Calu3 (cell line): ENCODE results near the gene NEUROD4. TPM values are rescaled to one million over a fixed set of nuclear protein-coding genes. Genes with fewer than 3 reads are reported as not detected.
A peak's percentile ranks its signal among the peaks of the same experiment; 100 is the strongest.

Experiments used
- Bru-seq: library from RNA; stranded (reverse); fragments of 400-500 nt; gene quantifications from one replicate; lab custom pipeline; 2021; lab: Mats Ljungman, UMichigan
- BruChase-seq, 2 experiments: library from RNA; stranded (reverse); fragments of 400-500 nt; gene quantifications; one replicate each; lab custom pipeline; 2021; lab: Mats Ljungman, UMichigan
- BruUV-seq: library from RNA; stranded (reverse); fragments of 400-500 nt; replicated peaks from 2 replicates; lab custom pipeline; 2021; lab: Mats Ljungman, UMichigan
- CTCF ChIA-PET: fragments of 300-600 bp; sonication (Branson Sonifier 250); formaldehyde crosslinking; loops from one replicate; lab custom pipeline; 2022; ENCODE audit warnings: antibody characterized with exemption; lab: Charles Lee
- DNase-seq: peaks from one replicate; pipeline ENCODE4 v3.0.0; 2022
- H3K27ac Mint-ChIP-seq: one replicate; pipeline ENCODE4 v1.8.0; 2022; ENCODE audit warnings: mixed read lengths; ENCODE audit not compliant: unreplicated experiment
- H3K27me3 Mint-ChIP-seq: one replicate; pipeline ENCODE4 v1.8.0; 2022; ENCODE audit warnings: mixed read lengths; ENCODE audit not compliant: unreplicated experiment
- H3K36me3 Mint-ChIP-seq: one replicate; pipeline ENCODE4 v1.8.0; 2022; ENCODE audit warnings: mild to moderate bottlenecking, moderate library complexity, mixed read lengths; ENCODE audit not compliant: insufficient read depth, unreplicated experiment
- H3K4me1 Mint-ChIP-seq: one replicate; pipeline ENCODE4 v1.8.0; 2022; ENCODE audit warnings: mild to moderate bottlenecking, low read depth, mixed read lengths; ENCODE audit not compliant: unreplicated experiment
- H3K4me3 Mint-ChIP-seq: one replicate; pipeline ENCODE4 v1.8.0; 2022; ENCODE audit warnings: mild to moderate bottlenecking, low read depth, moderate library complexity, mixed read lengths; ENCODE audit not compliant: unreplicated experiment
- H3K9me3 Mint-ChIP-seq: one replicate; pipeline ENCODE4 v1.8.0; 2022; ENCODE audit warnings: low read depth, mixed read lengths; ENCODE audit not compliant: unreplicated experiment
- CTCF ChIP-seq: fragments of 200-600 bp; IDR thresholded peaks from one replicate; pipeline ENCODE4 v1.8.0; 2022; ENCODE audit warnings: antibody characterized with exemption; ENCODE audit not compliant: unreplicated experiment
- intact Hi-C: fragments of 100-400 bp; cut with micrococcal nuclease; formaldehyde crosslinking; loops from one replicate; pipeline ENCODE4 v1.10.0; 2022; ENCODE audit not compliant: unreplicated experiment
- long read RNA-seq: library from polyadenylated mRNA; stranded (forward); transcript quantifications from one replicate; pipeline ENCODE4 v2.0.0, GENCODE V29; 2022
- total RNA-seq: library from RNA; stranded (reverse); gene quantifications from 2 replicates; pipeline ENCODE4 v1.2.3, GENCODE V29; 2022

Gene NEUROD4, protein sequence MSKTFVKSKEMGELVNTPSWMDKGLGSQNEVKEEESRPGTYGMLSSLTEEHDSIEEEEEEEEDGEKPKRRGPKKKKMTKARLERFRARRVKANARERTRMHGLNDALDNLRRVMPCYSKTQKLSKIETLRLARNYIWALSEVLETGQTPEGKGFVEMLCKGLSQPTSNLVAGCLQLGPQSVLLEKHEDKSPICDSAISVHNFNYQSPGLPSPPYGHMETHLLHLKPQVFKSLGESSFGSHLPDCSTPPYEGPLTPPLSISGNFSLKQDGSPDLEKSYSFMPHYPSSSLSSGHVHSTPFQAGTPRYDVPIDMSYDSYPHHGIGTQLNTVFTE
- total RNA-seq (not detected in 2 replicates), Bru-seq, nascent RNA (not detected), BruChase-seq, experiment 1, labeled RNA remaining after a 6-hour chase (not detected), BruChase-seq, experiment 2, labeled RNA remaining after a 2-hour chase (not detected)
- long read RNA-seq: 0 reads

DNA sequence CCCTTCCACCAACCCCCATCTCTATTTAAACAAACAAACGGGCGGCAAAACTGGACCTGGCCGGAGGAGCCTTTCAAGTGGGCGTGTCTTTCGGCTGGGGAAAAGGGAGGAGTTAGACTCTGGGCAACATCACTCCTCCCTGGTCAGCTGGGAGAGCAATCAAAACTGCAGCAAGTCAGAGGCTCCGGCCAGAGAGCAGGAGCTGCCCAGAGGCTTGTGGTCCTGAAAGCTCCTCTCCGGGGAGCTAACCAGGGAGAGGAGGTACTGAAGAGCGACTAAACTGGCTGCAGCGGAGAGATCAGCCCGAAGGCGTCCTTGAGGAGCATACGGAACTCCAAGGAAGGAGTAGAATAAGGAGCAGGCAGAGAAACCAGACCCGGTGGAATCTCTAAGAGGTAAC, at the start of gene NEUROD4:
Gene NEUROD4, plus strand, starts transcription at position 191 of the 400 bp plus-strand sequence. CDS start 6,466 bp downstream, outside the sequence.
- no TSS peak for BruUV-seq
- intact Hi-C loops: no loop called here
- no peak for TF ChIP-seq CTCF
- no peaks in the 10 kb centered on the region for H3K9me3 Mint-ChIP-seq
- peak; percentile 41 for DNase-seq
- H3K36me3 Mint-ChIP-seq: no peaks in the 10 kb centered on the region
- no peak within 1 kb of the TSS for H3K4me3 Mint-ChIP-seq
- CTCF ChIA-PET: interaction anchor here (0.6 kb wide), 1 partner anchor 35 kb away, joined by 3 read pairs; no protein-coding TSS in a partner anchor
- peaks cover 73% of the 10 kb centered on the region for H3K27me3 Mint-ChIP-seq
- H3K27ac Mint-ChIP-seq: no peak within 1 kb of the TSS
- peaks cover 10% of the 10 kb centered on the region for H3K4me1 Mint-ChIP-seq

DNA sequence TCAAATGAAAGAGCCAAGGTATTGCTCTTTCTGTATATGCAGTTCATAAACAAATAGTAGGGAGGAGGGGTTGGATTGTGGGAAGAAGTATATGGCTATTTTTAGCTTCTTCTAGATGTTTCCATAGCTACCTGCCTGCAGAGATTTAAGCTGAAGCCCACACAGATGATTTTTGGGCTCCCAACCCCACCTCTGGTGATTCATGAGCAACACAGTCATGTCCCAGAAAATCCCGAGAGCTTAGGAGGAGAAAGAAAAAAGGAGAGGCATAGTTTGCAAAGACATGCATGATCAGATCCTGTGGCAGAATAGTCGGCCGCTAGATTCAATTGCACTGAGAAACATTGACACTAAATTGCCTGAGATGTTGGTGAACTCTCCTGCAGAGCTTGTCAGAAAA, 49.0 kb upstream of the NEUROD4 start:
- no peak overlapping the region for H3K27ac Mint-ChIP-seq
- H3K9me3 Mint-ChIP-seq: no peaks in the 10 kb centered on the region
- CTCF ChIA-PET: no interaction called here
- no peak for DNase-seq
- intact Hi-C loops: no loop called here
- no peaks in the 10 kb centered on the region for H3K4me1 Mint-ChIP-seq
- no peaks in the 10 kb centered on the region for H3K36me3 Mint-ChIP-seq
- no TSS peak for BruUV-seq
- H3K4me3 Mint-ChIP-seq: no peak overlapping the region
- TF ChIP-seq CTCF: no peak
- peaks cover 81% of the 10 kb centered on the region for H3K27me3 Mint-ChIP-seq

DNA sequence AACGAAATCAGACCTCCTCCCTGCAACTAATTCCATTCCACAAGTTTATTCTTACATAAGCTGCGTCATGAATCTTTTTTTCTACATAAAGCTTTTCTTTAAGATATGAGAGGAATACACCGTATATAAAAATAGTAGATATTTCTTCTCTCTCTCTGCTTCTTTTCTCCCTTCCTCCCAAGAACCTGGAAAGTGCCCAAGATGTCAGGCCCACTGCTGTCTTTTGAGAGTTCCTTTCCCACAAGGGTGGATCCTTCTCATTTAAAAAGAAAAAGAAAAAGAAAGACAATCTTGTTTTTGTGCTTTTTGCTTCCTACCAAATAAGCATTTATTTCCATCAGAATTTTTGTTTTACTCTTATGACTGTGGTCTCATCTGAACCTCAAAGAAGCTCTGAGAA, 46.2 kb upstream of the NEUROD4 start:
- Mint-ChIP-seq H3K4me1 (no peaks in the 10 kb centered on the region), H3K9me3 (no peaks in the 10 kb centered on the region), H3K4me3 (no peak overlapping the region), H3K36me3 (no peaks in the 10 kb centered on the region), H3K27me3 (peaks cover 80% of the 10 kb centered on the region), H3K27ac (no peak overlapping the region)
- no TSS peak for BruUV-seq
- DNase-seq: no peak
- CTCF ChIA-PET: no interaction called here
- intact Hi-C loops: no loop called here
- no peak for TF ChIP-seq CTCF

DNA sequence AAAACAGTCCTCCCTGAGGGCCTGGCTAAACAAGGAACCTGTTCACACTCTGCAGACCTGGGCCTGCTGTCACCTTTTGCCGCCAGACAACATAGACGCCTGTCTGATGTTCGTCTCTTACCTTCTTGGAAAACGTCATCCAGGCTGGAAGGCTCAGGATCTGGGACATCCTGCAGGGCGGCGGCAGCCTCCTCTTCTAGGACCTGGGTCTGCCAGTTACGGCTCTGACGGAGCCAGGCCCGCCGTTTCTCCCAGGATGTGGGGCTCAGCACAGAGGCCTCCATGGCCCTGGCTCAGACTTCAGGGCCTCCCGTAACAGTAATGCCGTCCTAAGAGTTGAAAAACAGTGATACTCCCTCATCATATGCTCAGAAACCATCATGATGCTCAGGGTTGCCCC, 45.5 kb upstream of the NEUROD4 start:
- no peak for DNase-seq
- no TSS peak for BruUV-seq
- CTCF ChIA-PET: interaction anchor here (0.7 kb wide), 1 partner anchor 212 kb away, joined by 3 read pairs; no protein-coding TSS in a partner anchor
- no peak overlapping the region for H3K27ac Mint-ChIP-seq
- H3K27me3 Mint-ChIP-seq: peaks cover 85% of the 10 kb centered on the region
- no peaks in the 10 kb centered on the region for H3K9me3 Mint-ChIP-seq
- H3K4me1 Mint-ChIP-seq: no peaks in the 10 kb centered on the region
- intact Hi-C loops: no loop called here
- TF ChIP-seq CTCF: no peak
- H3K4me3 Mint-ChIP-seq: no peak overlapping the region
- H3K36me3 Mint-ChIP-seq: no peaks in the 10 kb centered on the region
